Activated effector memory CD4-positive, alpha-beta T cell treated with Interleukin-2 at 50 U/mL for 16 hours (primary cell): ENCODE data around the gene DACT2.

ENCODE experiments used
- DNase-seq: peaks from one replicate; pipeline ENCODE4 v3.0.0-alpha.2; 2020

The DACT2 gene

DNA sequence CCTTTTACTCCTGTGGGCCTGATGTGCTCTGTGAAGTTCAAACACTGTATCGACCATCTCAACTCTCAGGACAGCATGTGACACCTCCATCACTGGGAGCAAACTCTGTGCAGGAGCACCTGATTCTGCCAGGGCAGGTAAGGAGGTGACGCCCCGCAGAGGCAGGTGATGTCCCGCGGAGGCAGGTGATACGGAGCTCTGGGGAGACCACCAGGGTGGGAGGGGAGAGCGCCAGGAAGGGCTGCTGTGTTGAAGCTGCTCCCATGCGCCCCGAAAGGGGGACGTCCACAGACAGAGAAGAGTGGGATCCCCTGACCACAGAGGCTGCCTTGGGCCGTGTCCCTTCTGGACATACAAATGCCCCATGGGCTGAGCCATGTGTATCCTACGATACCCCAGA is 58.3 kb downstream of the DACT2 start:
- no peak for DNase-seq

- no peak for DNase-seq
Observed at GRCh38 chr6:168260420-168260987, 59.1 kb downstream of the DACT2 start.

GRCh38 chr6:168258795-168259194 is 60.8 kb downstream of the DACT2 start:
- DNase-seq = no peak

- no peak for DNase-seq
Observed at GRCh38 chr6:168256940-168257339, 62.6 kb downstream of the DACT2 start.
